ENCODE data around the gene DBF4B.

The DBF4B gene

DNA sequence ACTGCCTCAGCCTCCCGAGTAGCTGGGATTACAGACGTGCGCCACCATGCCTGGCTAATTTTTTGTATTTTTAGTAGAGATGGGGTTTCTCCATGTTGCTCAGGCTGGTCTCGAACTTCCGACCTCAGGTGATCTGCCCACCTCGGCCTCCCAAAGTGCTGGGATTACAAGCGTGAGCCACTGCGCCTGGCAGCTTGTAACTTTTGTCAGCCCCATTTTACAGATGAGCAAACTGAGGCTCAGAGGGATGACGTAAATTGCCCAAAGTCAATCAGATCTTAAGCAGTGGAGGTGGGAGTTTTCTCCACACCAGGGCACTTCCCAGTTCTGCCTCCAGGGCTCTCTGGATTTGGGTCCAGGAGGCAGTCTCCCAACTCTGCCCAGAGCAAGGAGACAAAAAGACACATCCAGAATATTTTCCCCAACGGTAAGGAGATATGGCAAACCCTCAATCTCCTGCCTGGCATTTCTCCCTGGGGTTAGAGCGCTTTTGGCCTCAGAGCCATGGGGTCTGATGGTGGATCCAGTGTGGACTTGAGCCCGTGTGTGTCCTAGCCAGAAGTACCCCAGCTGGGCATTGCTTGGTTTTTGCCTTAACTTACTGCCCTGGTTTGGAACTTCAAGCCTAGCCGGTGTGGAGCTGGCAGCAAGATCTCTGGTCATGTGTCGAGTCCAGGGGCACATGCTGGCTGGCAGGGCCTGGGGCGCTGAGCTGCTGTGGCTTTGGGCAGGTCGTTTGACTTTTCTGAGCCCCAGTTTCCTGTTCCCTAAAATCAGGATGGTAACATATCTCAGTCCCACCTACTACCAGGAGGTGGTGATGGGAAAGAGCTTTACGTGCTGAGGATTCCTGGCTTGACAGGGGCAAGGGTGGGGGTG lies 53.7 kb downstream of the DBF4B start:
- DNase-seq, result no peak

DNA sequence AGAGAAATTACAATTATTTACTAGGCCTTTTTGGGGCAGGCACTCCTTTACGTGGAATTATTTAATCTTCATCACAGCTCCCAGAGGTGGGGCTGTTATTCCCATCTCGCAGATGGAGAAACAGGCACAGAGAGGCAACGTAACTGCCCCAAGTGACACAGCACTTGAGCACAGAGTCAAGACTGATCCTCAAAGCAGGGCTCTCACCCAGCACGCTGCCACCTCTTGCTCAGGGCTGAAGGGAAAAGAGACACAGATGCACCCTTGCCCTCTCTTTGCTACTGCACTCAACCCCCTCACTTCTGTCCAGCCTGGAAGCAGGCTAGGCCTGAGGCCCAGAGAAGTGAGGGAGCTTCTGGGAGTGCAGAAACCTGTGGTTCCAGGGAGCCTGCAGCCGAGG lies 54.7 kb downstream of the DBF4B start:
- DNase-seq, result no peak

DNA sequence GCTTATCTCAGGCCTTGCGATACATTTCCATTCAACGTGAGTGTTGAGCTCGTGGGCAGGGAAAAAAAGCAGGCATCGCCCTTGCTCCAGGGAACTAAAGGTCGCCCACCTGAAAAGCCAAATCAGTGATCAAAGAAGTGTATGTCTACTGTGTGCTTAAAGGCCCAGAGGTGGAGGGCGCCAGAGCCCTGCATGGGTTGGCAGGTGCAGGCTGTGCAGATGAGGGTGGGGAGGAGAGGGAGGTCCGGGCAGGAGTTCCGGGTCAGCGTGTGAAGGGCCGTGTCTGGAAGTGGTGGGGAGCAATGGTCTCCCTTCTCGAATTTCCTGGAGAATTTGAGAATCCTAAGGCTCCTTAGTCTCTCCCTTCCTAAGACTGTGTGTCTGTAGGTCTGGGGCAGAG lies 57.5 kb downstream of the DBF4B start:
- no peak for DNase-seq

DNA sequence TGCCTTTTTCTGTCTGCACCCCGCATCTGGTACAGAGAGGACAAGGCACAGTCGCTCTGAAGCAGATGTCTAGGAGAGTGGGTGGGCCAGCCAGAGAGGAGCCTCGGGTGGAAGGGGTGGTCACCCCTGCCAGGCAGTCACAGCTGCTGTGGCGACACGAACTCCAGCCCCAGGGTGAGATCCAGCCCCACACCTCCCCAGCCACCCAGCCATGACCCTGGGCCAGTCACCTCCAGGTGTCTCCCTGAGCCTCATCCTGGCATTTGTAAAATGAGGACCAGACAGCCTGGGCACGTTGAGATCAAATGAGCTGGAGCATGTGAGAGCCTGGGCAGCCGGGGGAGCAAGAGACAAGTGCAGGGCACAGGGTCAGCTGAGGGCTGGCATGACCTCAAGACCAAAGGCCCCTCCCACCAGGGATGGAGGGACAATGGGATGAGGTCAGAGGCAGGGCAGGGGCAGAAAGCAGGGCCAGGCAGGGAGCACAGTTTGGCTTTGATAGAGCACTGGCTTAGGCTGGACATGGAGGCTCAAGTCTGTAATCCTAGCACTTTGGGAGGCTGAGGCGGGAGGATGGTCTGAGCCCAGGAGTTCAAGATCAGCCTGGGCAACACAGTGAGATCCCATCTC lies 58.1 kb downstream of the DBF4B start:
- DNase-seq, result no peak

DNA sequence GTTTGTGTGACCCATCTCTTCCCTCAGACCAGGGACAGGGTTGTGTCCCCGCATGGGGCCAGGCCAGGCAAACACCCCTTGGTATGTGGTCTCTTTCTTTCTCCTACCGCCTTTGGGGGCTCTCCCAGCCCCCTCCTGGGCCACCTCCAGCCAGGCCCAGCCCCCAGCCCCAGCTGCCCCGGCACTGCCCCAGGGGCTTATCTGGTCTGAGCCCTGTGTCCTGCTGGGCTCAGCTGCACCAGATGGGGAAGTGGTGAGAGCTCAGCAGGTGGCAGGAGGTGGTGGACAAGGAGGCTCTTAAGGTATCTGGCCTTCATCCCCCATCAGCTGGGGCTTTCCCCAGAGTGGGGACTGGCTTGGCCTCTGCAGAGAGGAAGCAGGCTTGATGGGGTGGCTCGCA lies 59.0 kb downstream of the DBF4B start:
- no peak for DNase-seq

DNA sequence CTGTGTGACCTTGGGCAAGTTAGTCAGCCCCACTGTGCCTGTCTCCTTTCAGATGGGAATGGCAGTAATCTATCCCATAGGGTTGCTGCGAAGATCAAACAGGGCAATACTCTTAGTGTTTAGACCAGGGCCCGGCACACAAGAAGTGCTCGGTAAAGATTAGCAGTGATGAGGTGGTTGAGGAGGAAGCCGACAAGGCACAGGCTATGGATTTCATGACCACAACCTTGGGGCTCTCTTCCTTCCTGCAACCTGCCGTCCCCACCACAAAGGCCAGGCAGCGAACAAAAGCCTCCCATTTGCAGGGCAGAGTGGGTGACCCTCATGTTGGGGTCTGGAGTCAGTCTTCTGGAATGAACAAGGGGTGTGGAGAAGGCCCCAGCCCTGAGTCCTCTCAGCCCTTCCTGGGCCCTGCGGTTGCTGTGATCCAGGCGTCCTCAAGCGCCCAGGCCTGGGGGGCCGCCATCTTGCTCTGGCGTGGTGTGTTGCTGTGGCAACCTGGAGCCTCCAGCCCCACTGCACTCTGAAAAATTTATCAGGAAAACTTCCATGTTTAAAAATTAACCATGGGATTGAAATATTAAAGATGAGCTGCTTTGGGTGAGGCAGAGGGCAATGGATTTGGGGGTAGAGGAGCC lies 60.2 kb downstream of the DBF4B start:
- no peak for DNase-seq

DNA sequence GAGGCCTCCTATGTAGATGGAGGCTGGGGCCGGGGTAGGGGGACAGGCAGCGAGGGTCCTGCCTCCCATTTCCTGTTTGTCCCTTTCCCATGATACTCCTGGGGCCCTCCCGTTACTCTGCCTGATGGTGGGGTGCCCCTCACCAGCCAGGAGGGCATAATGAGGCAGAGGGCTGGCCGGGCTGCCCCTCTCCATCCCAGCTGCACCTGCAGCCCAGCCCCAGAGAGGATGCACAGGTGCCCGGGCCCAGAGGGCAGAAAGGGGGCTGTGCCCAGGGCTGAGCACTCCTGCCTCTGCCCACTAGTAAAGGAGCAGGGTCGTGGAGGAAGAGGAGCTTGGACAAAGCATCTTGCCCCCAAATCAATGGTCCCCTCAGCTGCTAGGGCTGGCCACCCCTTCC lies 60.8 kb downstream of the DBF4B start:
- DNase-seq, result no peak

DNA sequence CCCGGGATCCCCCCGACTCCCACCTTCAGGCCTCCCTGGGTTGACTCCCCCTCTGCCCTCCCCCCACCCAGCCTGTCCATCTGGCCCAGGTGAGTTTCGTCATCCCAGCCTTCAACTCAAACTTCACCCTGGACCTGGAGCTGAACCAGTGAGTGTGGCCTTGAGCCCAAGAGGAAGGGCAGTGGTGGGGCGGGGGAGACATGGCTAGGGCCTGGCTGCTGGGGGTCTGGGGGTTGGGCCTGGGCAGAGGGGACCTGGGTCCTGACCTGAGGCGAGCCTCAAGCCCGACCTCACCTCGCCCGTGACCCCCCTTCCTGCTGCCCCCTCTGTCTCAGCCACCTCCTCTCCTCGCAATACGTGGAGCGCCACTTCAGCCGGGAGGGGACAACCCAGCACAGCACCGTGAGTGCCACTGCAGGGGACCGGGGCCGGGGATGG lies 61.2 kb downstream of the DBF4B start:
- no peak for DNase-seq

DNA sequence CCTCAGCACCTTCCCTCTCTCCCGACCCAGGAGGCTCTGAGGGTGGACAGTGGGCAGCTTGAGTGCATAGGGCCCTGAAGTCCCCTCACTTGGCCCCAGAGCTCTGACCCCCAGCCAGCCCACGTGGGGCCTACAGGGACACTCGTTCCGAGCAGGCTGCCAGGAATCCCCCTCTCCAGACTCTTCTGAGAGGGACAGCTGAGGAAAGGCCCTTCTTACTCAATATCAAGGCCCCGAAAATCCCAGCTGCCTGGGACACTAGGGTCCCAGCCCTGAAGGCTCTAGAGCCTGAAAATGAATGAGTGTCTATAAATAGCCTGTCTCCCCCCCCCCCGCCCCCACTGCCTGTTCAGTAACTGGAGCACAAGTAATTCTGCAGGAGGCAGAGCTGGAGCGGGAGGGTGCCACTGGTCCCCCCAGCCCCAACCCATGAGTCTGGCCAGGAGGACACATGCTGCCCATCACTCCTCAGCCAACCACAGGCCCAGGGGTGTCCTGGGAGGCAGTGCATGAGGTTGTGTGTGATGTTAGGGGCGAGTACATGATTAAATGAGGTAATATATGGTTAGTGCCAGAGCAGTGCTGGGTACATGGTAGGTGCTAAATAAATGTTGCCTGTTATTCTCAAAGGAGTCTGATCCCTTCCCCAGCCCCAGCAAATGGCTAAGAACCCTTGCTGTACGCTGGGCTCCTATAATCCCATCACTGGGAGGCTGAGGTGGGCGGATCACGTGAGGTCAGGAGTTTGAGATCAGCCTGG lies 61.9 kb downstream of the DBF4B start:
- no peak for DNase-seq

DNA sequence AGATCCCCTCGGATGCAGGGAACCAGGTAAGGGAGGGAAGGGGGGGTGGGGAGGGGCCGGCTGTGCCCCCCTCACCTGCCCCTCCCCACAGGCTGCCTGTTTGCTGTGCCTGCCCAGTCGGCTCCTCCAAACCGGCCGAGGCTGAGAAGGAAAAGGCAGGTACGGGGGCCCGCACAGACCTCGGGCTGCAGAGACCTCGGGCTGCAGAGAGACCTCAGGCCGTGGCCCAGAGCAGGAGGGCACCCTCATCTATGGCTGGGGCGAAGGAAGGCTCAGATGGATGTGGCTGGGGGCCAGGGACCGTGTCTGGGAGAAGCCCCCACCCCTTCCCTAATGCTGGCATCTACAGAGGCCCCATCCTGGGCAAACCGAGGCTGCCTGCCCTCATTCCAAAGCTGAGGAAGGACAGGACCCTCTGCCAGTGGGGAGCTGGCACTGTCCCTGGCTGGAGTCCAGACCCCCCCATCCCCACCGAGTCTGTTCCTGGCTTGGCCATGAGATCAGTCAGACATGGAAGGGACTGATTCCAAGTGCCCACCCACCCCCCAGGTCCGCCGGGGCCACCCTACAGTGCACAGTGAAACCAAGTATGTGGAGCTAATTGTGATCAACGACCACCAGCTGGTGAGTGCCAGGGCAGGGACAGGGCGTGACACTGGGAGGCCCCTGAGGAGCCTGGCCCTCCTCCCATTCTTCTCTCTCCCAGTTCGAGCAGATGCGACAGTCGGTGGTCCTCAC lies 64.0 kb downstream of the DBF4B start:
- no peak for DNase-seq

DNA sequence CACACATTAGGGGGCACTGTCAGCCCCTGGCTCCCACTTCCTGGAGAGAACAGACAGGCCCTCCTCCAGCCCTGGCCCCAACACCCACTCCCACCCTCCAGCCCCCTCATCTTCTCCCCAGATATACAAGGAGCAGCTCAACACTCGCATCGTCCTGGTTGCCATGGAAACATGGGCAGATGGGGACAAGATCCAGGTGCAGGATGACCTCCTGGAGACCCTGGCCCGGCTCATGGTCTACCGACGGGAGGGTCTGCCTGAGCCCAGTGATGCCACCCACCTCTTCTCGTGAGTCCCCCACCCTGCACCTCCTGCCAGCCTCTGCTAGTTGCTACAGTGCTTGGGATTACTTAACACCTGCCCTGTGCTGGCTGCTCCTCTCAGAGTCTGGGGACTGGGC lies 64.7 kb downstream of the DBF4B start:
- no peak for DNase-seq

DNA sequence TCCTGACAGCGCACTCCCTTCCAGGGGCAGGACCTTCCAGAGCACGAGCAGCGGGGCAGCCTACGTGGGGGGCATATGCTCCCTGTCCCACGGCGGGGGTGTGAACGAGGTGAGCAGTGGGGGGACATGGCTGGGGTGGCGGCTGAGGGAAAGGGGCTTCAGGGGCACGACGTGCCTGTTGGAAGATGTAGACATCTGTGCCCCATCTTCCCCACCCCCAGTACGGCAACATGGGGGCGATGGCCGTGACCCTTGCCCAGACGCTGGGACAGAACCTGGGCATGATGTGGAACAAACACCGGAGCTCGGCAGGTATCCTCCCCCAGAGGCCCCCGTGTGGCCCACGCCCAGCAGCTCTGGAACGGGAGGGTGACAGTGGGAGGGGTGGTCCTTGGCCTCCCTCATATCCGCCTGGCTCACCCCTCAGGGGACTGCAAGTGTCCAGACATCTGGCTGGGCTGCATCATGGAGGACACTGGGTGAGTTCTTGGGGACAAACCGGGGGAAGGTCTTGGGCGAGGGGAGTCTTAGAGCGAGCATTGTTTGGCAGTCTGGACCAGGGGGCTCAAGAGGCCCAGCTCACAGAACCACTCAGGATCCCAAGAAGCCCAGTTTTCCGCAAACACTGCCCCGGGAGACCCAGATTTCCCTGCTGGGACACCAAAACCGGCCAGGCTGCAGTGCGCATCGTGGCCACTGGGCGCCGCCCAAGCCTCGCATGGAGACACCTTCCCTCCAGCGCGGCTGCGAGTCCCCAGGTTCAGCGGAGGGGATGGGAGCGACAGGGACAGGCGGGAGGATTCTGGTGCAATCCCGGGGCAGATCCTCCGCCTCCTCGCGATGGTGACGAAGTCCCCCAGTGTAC lies 66.0 kb downstream of the DBF4B start:
- DNase-seq, result peak; percentile 74

DNA sequence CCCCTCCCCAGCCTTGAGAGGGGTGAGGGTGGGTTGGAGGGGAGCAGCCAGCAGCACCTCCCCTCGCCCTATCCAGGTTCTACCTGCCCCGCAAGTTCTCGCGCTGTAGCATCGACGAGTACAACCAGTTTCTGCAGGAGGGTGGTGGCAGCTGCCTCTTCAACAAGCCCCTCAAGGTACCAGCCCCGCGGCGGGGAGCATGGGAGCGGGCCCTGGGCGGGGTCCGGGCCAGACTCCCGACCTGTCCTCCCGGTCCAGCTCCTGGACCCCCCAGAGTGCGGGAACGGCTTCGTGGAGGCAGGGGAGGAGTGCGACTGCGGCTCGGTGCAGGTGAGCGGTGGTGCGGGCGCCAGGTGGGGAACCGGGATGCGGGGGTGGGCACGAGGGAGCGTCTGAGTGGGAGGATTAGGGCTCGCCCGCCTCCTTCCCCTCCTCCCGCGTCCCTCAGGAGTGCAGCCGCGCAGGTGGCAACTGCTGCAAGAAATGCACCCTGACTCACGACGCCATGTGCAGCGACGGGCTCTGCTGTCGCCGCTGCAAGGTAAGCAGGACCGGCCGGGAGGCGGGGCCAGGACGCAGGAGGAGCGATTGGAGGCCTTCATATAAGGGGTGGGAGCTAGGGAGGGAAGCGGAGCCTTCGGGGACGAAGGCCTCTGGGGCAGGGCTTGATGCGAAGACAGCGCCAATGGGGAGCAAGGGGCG lies 66.8 kb downstream of the DBF4B start:
- peak; percentile 97 for DNase-seq

DNA sequence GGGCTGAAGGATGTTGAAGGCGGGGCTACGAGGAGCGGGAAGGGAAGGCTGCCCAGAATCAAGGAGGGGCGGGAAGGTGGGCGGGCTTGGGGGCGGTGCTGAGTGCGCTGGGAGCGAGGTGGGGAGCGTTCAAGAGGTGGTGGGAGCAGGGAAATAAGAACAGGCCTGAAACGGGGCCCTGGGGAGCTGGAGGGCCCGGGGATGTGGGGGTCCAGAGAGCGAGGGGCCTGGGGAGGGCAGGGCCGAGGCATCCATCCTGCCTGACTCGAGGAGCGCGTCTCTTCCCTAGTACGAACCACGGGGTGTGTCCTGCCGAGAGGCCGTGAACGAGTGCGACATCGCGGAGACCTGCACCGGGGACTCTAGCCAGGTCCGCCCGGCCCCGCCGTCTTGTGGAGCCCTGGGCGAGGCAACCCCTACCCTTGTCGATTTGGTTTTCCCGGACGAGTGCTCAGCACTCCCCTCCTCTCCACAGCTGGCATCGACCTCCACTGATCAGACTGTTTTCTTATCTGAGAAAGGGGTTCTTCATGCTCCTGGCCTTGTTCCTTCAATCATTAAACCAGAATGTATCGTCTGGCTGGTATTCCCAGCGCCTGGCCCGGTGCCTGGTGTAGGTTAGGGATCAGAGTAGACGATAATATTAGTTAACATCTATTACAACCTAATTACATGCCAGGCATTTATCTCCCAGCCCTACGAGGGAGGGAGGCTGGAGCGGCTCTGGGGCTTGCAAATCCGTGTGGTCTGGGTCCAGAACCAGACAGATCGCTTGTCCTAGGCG lies 67.6 kb downstream of the DBF4B start:
- no peak for DNase-seq

DNA sequence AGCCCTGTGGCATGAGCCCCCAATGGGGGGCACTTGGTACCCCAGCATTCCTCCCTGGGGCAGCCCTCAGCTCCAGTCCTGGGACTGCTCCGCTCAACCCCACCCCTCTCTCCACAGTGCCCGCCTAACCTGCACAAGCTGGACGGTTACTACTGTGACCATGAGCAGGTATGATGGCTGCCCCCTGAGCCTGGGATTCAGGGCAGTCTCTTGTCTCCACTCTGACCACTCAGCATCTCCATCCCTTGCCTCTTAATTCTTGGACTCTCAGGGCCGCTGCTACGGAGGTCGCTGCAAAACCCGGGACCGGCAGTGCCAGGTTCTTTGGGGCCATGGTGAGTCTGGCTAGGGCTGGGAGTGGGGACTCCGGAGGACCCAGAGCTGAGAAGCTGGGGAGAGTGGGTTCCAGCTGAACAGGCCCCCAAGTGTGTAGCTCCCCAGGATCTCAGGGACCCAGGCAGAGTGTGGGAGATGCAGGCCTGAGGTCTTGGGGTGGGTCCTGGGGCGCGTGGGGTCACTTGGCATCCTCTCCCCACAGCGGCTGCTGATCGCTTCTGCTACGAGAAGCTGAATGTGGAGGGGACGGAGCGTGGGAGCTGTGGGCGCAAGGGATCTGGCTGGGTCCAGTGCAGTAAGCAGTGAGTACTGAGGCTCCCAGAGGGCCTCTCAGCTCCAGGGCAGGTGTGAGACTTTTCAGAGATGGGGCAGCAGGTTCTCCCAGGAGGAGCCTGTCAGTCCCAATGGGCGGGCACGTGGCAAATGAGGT lies 68.3 kb downstream of the DBF4B start:
- DNase-seq, result no peak

DNA sequence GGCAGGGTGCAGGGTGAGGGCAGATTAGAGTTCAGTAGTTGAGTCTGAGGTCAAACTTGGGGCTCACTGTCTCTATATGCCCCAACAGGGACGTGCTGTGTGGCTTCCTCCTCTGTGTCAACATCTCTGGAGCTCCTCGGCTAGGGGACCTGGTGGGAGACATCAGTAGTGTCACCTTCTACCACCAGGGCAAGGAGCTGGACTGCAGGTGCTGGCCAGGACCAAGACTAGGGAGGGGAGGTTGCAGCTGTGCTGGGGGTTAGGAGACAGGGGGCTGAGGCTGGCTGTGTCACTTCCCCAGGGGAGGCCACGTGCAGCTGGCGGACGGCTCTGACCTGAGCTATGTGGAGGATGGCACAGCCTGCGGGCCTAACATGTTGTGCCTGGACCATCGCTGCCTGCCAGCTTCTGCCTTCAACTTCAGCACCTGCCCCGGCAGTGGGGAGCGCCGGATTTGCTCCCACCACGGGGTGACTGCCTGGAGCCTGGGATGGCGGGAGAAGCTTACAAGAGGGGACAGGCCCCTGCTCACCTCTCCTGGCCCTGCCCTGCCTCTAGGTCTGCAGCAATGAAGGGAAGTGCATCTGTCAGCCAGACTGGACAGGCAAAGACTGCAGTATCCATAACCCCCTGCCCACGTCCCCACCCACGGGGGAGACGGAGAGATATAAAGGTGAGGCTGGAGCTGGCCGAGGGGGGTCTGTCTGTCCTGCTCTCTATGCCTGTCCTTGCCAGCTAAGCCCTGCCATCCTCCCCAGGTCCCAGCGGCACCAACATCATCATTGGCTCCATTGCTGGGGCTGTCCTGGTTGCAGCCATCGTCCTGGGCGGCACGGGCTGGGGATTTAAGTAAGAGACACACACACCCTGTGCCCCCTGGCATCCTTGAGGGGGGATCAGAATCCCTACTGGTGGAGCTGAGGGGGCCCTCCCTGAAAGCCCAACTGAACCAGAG lies 69.2 kb downstream of the DBF4B start:
- DNase-seq, result no peak

DNA sequence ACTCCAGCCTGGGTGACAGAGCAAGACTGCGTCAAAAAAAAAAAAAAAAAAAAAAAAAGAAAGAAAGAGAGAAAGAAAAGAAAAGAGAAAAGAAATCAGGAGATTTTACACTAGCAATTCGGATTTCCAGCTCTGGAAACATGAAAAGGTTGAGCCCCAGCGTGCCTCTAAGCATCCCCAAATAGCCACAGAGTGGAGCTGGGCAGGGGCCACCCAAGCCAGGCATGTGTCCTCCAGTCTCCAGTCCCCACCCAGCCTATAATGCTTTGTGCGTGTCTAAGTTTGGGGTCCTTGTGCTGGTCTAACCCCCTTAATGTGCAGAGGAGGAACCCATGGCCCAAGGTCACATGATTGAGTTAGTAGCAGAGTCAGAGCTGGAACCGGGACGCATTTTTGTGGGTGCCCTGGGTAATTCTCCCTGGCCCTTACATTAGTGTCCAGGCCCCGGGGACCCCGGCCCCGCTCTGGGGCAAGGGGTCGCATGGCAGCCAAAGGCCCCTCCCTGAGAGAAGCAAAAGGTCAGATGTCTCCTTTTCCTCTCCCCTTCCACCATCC lies 70.3 kb downstream of the DBF4B start:
- DNase-seq, result no peak

Data from fibroblast of skin of right quadriceps (primary cell).